ENCODE measurements around the gene UCHL5. TPM values are rescaled to one million over a fixed set of nuclear protein-coding genes. Genes with fewer than 3 reads are reported as not detected.

UCHL5 gene
- total RNA-seq, 2 donors from 2014 or later: 7.6 to 47.5 TPM

- H3K9me3 ChIP-seq: no peaks in the 10 kb centered on the region
- no peaks in the 10 kb centered on the region for H3K27me3 ChIP-seq
- no peak overlapping the region for H3K4me3 ChIP-seq
- TF ChIP-seq, protein P1, sequence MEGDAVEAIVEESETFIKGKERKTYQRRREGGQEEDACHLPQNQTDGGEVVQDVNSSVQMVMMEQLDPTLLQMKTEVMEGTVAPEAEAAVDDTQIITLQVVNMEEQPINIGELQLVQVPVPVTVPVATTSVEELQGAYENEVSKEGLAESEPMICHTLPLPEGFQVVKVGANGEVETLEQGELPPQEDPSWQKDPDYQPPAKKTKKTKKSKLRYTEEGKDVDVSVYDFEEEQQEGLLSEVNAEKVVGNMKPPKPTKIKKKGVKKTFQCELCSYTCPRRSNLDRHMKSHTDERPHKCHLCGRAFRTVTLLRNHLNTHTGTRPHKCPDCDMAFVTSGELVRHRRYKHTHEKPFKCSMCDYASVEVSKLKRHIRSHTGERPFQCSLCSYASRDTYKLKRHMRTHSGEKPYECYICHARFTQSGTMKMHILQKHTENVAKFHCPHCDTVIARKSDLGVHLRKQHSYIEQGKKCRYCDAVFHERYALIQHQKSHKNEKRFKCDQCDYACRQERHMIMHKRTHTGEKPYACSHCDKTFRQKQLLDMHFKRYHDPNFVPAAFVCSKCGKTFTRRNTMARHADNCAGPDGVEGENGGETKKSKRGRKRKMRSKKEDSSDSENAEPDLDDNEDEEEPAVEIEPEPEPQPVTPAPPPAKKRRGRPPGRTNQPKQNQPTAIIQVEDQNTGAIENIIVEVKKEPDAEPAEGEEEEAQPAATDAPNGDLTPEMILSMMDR (IDR thresholded peaks at IDR 0.05): no peak
- no peak for TF ChIP-seq POLR2A (IDR thresholded peaks at IDR 0.05)
- H3K27ac ChIP-seq: no peak overlapping the region
- intact Hi-C loops (cut with DNase I): no loop called here
- H3K4me1 ChIP-seq: no peaks in the 10 kb centered on the region
- ATAC-seq: no peak
- H3K36me3 ChIP-seq (replicated peaks in 1 of 2; ENCODE audit: insufficient read depth in 1 of 2, low read depth in 2 of 2): peaks cover 9 to 15% of the 10 kb centered on the region in 2 donors
- DNase-seq: no peak
Measured at GRCh38 chr1:193077991-193078390, 18.8 kb upstream of the UCHL5 start.

- no peak overlapping the region for H3K27ac ChIP-seq
- TF ChIP-seq, protein P1 (IDR thresholded peaks at IDR 0.05): no peak
- TF ChIP-seq POLR2A (IDR thresholded peaks at IDR 0.05): no peak
- no peak for ATAC-seq
- H3K36me3 ChIP-seq (replicated peaks in 1 of 2; ENCODE audit: insufficient read depth in 1 of 2, low read depth in 2 of 2): no peaks in the 10 kb centered on the region
- H3K4me1 ChIP-seq: no peaks in the 10 kb centered on the region
- no peaks in the 10 kb centered on the region for H3K9me3 ChIP-seq
- H3K4me3 ChIP-seq: no peak overlapping the region
- H3K27me3 ChIP-seq: no peaks in the 10 kb centered on the region
- intact Hi-C loops (cut with DNase I): no loop called here
- 76 to 78% methylated on average over 5 of the region's 5 CpGs for WGBS, 2 donors
- DNase-seq: no peak
Measured at GRCh38 chr1:193070942-193071341, 11.8 kb upstream of the UCHL5 start.

- Histone ChIP-seq H3K27ac (no peak overlapping the region), H3K27me3 (no peaks in the 10 kb centered on the region), H3K36me3 (replicated peaks in 1 of 2; ENCODE audit: insufficient read depth in 1 of 2, low read depth in 2 of 2) (no peaks in the 10 kb centered on the region), H3K4me1 (no peaks in the 10 kb centered on the region), H3K9me3 (no peaks in the 10 kb centered on the region), H3K4me3 (no peak overlapping the region)
- intact Hi-C loops (cut with DNase I): no loop called here
- TF ChIP-seq POLR2A (IDR thresholded peaks at IDR 0.05): no peak
- TF ChIP-seq, protein P1 (IDR thresholded peaks at IDR 0.05): no peak
- ATAC-seq: no peak
- WGBS, 2 donors: 72 to 86% methylated on average over 2 of the region's 2 CpGs
- DNase-seq: no peak
Measured at GRCh38 chr1:193070386-193070753, 11.2 kb upstream of the UCHL5 start.

GRCh38 chr1:193069748-193070385, 10.7 kb upstream of the UCHL5 start:
- no peak for TF ChIP-seq POLR2A (IDR thresholded peaks at IDR 0.05)
- TF ChIP-seq, protein P1 (IDR thresholded peaks at IDR 0.05): peak in 1 of 7 experiments; percentile 11
- no peak overlapping the region for H3K4me3 ChIP-seq
- 77 to 79% methylated on average over 4 of the region's 4 CpGs for WGBS, 2 donors
- H3K4me1 ChIP-seq: no peaks in the 10 kb centered on the region
- H3K27ac ChIP-seq: no peak overlapping the region
- H3K36me3 ChIP-seq (replicated peaks in 1 of 2; ENCODE audit: insufficient read depth in 1 of 2, low read depth in 2 of 2): no peaks in the 10 kb centered on the region
- DNase-seq (no peak), ATAC-seq (no peak)
- intact Hi-C loops (cut with DNase I): no loop called here
- H3K27me3 ChIP-seq: no peaks in the 10 kb centered on the region
- H3K9me3 ChIP-seq: no peaks in the 10 kb centered on the region

DNA sequence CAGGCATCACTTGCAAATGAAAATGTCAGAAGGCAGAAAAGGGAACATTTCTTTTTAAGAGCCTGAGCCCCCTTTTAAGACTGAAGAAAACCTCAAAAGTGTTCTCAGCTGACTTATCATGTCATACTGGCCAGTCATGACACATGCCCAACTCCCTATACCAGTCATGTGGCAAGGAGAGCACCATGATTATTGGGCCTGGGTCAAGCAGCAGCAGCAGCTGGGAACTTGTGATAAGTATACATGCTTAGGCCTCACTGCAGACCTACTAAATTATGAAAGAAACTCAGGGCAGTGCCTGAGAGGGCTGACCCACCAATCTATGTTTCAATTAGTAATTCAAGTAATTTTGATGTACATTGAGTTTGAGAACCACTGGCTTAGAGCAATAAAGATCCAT, 8.9 kb upstream of the UCHL5 start:
- TF ChIP-seq POLR2A (IDR thresholded peaks at IDR 0.05): no peak
- TF ChIP-seq, protein P1 (IDR thresholded peaks at IDR 0.05): no peak
- no peak for DNase-seq
- intact Hi-C loops (cut with DNase I): no loop called here
- no peaks in the 10 kb centered on the region for H3K4me1 ChIP-seq
- H3K4me3 ChIP-seq: no peak overlapping the region
- H3K27ac ChIP-seq: no peak overlapping the region
- no peaks in the 10 kb centered on the region for H3K9me3 ChIP-seq
- no peaks in the 10 kb centered on the region for H3K27me3 ChIP-seq
- ATAC-seq: no peak
- no peaks in the 10 kb centered on the region for H3K36me3 ChIP-seq (replicated peaks in 1 of 2; ENCODE audit: insufficient read depth in 1 of 2, low read depth in 2 of 2)
